ENCODE results near the gene LRBA. TPM values are rescaled to one million over a fixed set of nuclear protein-coding genes. Genes with fewer than 3 reads are reported as not detected.

The LRBA gene
- total and polyA plus RNA-seq, 7 donors, result 16.8 to 184 (median 91.1) TPM

- H3K9me3 ChIP-seq, result no peaks in the 10 kb centered on the region
- no peak overlapping the region for H3K4me3 ChIP-seq
- intact Hi-C loops (cut with DNase I), result no loop called here
- DNase-seq, result no peak
- no peaks in the 10 kb centered on the region for H3K4me1 ChIP-seq
- H3K27ac ChIP-seq, result no peak overlapping the region
- no peak for TF ChIP-seq EP300 (IDR thresholded peaks at IDR 0.05)
- no peak for TF ChIP-seq POLR2AphosphoS5 (IDR thresholded peaks at IDR 0.05)
- TF ChIP-seq POLR2A (IDR thresholded peaks at IDR 0.05), result no peak
- no peak for TF ChIP-seq CTCF (IDR thresholded peaks at IDR 0.05)
- peaks cover 0 to 26% (median 0%) of the 10 kb centered on the region in 4 donors for H3K36me3 ChIP-seq
- 99 to 100% methylated on average over 1 of the region's 1 CpG for WGBS, 2 donors
- H3K27me3 ChIP-seq, result no peaks in the 10 kb centered on the region
Observed at GRCh38 chr4:150477869-150478268, 537.2 kb downstream of the LRBA start.

GRCh38 chr4:150476776-150477175 lies 538.3 kb downstream of the LRBA start:
- intact Hi-C loops (cut with DNase I), result no loop called here
- no peaks in the 10 kb centered on the region for H3K4me1 ChIP-seq
- peaks cover 0 to 19% (median 0%) of the 10 kb centered on the region in 4 donors for H3K36me3 ChIP-seq
- H3K4me3 ChIP-seq, result no peak overlapping the region
- no peak for DNase-seq
- 90 to 91% methylated on average over 2 of the region's 2 CpGs for WGBS, 2 donors
- no peaks in the 10 kb centered on the region for H3K27me3 ChIP-seq
- H3K27ac ChIP-seq, result no peak overlapping the region
- TF ChIP-seq CTCF (IDR thresholded peaks at IDR 0.05), result no peak
- TF ChIP-seq EP300 (IDR thresholded peaks at IDR 0.05), result no peak
- no peak for TF ChIP-seq POLR2AphosphoS5 (IDR thresholded peaks at IDR 0.05)
- TF ChIP-seq POLR2A (IDR thresholded peaks at IDR 0.05), result no peak
- no peaks in the 10 kb centered on the region for H3K9me3 ChIP-seq

GRCh38 chr4:150475763-150476162 lies 539.3 kb downstream of the LRBA start:
- Histone ChIP-seq H3K9me3 (no peaks in the 10 kb centered on the region), H3K36me3 (peaks cover 0 to 23% (median 0%) of the 10 kb centered on the region in 4 donors), H3K4me1 (no peaks in the 10 kb centered on the region), H3K4me3 (no peak overlapping the region), H3K27ac (no peak overlapping the region), H3K27me3 (no peaks in the 10 kb centered on the region)
- WGBS, 2 donors, result 68 to 84% methylated on average over 1 of the region's 1 CpG
- TF ChIP-seq POLR2A (IDR thresholded peaks at IDR 0.05) (no peak), EP300 (IDR thresholded peaks at IDR 0.05) (no peak), POLR2AphosphoS5 (IDR thresholded peaks at IDR 0.05) (no peak), CTCF (IDR thresholded peaks at IDR 0.05) (no peak)
- intact Hi-C loops (cut with DNase I), result no loop called here
- DNase-seq, result no peak

- Histone ChIP-seq H3K36me3 (peaks cover 0 to 30% (median 3%) of the 10 kb centered on the region in 4 donors), H3K27ac (no peak overlapping the region)
- WGBS, 2 donors, result 86% methylated on average over 2 of the region's 2 CpGs
Observed at GRCh38 chr4:150464523-150464922, 550.6 kb downstream of the LRBA start.

DNA sequence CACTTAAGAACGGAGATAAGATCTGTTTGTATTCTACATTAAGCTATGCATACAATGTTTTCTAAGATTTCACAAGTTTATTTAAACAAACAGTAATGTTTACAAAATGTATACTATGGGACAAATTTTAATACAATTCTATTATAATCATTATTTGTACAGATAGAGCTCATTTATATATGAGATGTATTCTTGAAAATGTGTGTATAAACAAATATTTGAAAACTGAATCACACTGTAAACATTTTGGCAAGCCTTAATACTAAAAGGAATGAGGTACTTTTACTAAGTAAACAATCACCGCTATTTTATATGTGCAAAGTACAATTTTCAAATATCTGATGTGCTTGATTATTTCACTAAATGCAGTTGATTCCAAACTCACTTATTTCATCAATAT lies 552.3 kb downstream of the LRBA start:
- intact Hi-C loops (cut with DNase I), result no loop called here
- H3K27ac ChIP-seq, result no peak overlapping the region
- WGBS, 2 donors, result 70 to 79% methylated on average over 2 of the region's 2 CpGs
- TF ChIP-seq POLR2AphosphoS5 (IDR thresholded peaks at IDR 0.05) (no peak), POLR2A (IDR thresholded peaks at IDR 0.05) (no peak), CTCF (IDR thresholded peaks at IDR 0.05) (no peak), EP300 (IDR thresholded peaks at IDR 0.05) (no peak)
- peaks cover 0 to 20% (median 3%) of the 10 kb centered on the region in 4 donors for H3K36me3 ChIP-seq
- H3K27me3 ChIP-seq, result no peaks in the 10 kb centered on the region
- peaks cover 0 to 48% (median 9%) of the 10 kb centered on the region in 4 donors for H3K4me1 ChIP-seq
- H3K4me3 ChIP-seq, result no peak overlapping the region
- H3K9me3 ChIP-seq, result no peaks in the 10 kb centered on the region
- no peak for DNase-seq

More at GRCh38 chr4:150464523-150464922, 550.6 kb downstream of the LRBA start:
- Histone ChIP-seq H3K9me3 (no peaks in the 10 kb centered on the region), H3K27me3 (no peaks in the 10 kb centered on the region), H3K4me1 (peaks cover 0 to 36% (median 6%) of the 10 kb centered on the region in 4 donors), H3K4me3 (no peak overlapping the region)
- intact Hi-C loops (cut with DNase I), result no loop called here
- TF ChIP-seq EP300 (IDR thresholded peaks at IDR 0.05), result no peak
- TF ChIP-seq POLR2AphosphoS5 (IDR thresholded peaks at IDR 0.05), result no peak
- TF ChIP-seq POLR2A (IDR thresholded peaks at IDR 0.05), result no peak
- DNase-seq, result no peak
